ENCODE measurements around the gene CARMIL3. TPM values are rescaled to one million over a fixed set of nuclear protein-coding genes. Genes with fewer than 3 reads are reported as not detected.

CARMIL3 gene
- total RNA-seq, 1 experiment from 2014 or later: 0.33 TPM

DNA sequence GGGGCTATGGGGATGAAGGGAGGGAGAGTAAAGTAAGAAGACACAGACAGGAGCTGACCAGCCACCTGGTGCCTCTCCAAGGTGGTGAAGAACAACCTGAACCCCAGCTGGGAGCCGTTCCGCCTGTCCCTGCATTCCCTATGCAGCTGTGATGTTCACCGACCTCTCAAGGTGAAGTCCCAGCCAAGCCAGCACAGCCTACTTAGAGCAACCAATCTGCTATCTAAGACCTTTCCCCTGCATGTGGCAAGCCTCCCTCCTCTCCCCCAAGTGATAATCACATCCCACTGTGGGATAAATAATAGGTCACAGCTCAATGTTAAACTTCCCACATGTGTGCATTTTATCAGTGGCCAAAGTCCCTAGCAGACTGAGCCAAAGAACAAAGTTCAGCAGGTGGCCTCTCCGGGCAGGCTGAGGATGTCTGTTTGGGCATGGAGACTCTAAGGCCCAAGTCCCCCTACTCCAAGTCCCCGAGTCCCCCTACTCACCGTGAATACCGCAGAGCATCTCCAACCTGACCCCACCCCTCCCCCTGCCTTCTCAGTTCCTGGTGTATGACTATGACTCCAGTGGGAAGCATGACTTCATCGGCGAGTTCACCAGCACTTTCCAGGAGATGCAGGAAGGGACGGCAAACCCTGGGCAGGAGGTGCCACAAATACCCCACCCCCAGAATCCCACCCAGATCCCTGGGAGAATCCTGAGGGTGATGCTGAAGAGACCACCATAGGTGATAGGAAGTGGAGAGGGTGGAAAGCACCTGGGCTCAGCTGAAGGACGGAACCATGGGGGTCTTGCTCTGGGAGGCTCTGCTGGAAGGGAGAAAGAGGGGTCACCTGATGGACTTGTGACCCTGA lies 23.0 kb downstream of the CARMIL3 start:
- no peak overlapping the region for H3K27ac Mint-ChIP-seq (ENCODE audit: unreplicated experiment)
- no peaks in the 10 kb centered on the region for H3K36me3 Mint-ChIP-seq (ENCODE audit: insufficient read depth, unreplicated experiment)
- DNase-seq: no peak
- BruUV-seq (replicated peaks): no TSS peak
- no peak overlapping the region for H3K4me3 Mint-ChIP-seq (ENCODE audit: low read depth, unreplicated experiment)
- TF ChIP-seq, protein P1, sequence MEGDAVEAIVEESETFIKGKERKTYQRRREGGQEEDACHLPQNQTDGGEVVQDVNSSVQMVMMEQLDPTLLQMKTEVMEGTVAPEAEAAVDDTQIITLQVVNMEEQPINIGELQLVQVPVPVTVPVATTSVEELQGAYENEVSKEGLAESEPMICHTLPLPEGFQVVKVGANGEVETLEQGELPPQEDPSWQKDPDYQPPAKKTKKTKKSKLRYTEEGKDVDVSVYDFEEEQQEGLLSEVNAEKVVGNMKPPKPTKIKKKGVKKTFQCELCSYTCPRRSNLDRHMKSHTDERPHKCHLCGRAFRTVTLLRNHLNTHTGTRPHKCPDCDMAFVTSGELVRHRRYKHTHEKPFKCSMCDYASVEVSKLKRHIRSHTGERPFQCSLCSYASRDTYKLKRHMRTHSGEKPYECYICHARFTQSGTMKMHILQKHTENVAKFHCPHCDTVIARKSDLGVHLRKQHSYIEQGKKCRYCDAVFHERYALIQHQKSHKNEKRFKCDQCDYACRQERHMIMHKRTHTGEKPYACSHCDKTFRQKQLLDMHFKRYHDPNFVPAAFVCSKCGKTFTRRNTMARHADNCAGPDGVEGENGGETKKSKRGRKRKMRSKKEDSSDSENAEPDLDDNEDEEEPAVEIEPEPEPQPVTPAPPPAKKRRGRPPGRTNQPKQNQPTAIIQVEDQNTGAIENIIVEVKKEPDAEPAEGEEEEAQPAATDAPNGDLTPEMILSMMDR (IDR thresholded peaks at IDR 0.05; ENCODE audit: unreplicated experiment): no peak
- H3K9me3 Mint-ChIP-seq (ENCODE audit: low read depth, unreplicated experiment): no peaks in the 10 kb centered on the region
- peaks cover 58% of the 10 kb centered on the region for H3K27me3 Mint-ChIP-seq (ENCODE audit: unreplicated experiment)
- CTCF ChIA-PET: no interaction called here
- H3K4me1 Mint-ChIP-seq (ENCODE audit: low read depth, unreplicated experiment): no peaks in the 10 kb centered on the region
- intact Hi-C loops (cut with micrococcal nuclease; ENCODE audit: unreplicated experiment): no loop called here

DNA sequence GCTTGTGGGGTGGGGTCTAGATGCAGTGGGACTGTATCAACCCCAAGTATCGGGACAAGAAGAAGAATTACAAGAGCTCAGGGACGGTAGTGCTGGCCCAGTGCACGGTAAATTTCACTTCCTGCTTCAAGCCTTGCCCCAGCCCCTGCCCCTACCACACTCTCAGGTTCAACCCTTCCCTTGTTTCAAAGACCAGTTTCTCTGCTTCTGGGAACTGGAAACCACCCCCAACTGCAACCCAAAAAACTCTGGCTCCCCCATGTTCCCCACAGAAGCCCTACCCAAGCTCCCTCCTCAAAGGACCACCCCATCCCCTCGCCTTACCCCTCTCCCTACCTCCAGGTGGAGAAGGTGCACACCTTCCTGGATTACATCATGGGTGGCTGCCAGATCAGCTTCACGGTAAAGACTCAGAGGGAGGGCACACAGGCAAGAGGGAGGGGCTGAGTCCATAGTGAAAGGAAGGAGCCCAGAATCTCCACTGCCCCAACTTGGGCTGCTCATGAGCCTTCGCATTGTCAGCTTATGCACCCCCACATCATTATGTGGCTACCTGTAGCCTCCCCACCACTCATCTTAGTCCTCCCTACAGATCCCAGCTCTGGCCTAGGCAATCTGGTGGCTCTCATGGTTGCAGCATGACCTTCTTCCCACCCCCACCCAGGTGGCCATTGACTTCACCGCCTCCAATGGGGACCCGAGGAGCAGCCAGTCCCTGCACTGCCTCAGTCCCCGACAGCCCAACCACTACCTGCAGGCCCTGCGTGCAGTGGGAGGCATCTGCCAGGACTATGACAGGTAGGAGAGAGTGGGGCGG lies 23.9 kb downstream of the CARMIL3 start:
- Mint-ChIP-seq H3K4me3 (ENCODE audit: low read depth, unreplicated experiment) (no peak overlapping the region), H3K36me3 (ENCODE audit: insufficient read depth, unreplicated experiment) (peaks cover under 1% of the 10 kb centered on the region), H3K27me3 (ENCODE audit: unreplicated experiment) (peaks cover 51% of the 10 kb centered on the region), H3K9me3 (ENCODE audit: low read depth, unreplicated experiment) (no peaks in the 10 kb centered on the region), H3K27ac (ENCODE audit: unreplicated experiment) (no peak overlapping the region), H3K4me1 (ENCODE audit: low read depth, unreplicated experiment) (no peaks in the 10 kb centered on the region)
- intact Hi-C loops (cut with micrococcal nuclease; ENCODE audit: unreplicated experiment): no loop called here
- DNase-seq: no peak
- CTCF ChIA-PET: no interaction called here
- no TSS peak for BruUV-seq (replicated peaks)
- TF ChIP-seq, protein P1 (IDR thresholded peaks at IDR 0.05; ENCODE audit: unreplicated experiment): no peak

DNA sequence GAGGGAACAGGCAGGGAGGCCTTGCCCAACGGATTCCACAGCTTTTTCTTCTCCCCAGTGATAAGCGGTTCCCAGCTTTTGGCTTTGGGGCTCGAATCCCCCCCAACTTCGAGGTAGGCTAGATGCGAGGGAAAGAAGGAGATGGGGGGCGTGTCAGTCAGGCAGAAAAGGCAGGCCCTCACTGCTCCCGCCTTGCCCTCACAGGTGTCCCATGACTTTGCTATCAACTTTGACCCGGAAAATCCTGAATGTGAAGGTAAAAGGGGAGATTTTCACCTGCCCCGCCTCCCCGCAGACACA lies 24.4 kb downstream of the CARMIL3 start:
- CTCF ChIA-PET: no interaction called here
- intact Hi-C loops (cut with micrococcal nuclease; ENCODE audit: unreplicated experiment): no loop called here

GRCh38 chr14:24077086-24077485 lies 25.3 kb downstream of the CARMIL3 start:
- Mint-ChIP-seq H3K9me3 (ENCODE audit: low read depth, unreplicated experiment) (no peaks in the 10 kb centered on the region), H3K4me1 (ENCODE audit: low read depth, unreplicated experiment) (peaks cover 4% of the 10 kb centered on the region), H3K36me3 (ENCODE audit: insufficient read depth, unreplicated experiment) (peaks cover 9% of the 10 kb centered on the region), H3K27me3 (ENCODE audit: unreplicated experiment) (peaks cover 37% of the 10 kb centered on the region), H3K27ac (ENCODE audit: unreplicated experiment) (no peak overlapping the region), H3K4me3 (ENCODE audit: low read depth, unreplicated experiment) (no peak overlapping the region)
- TF ChIP-seq, protein P1 (IDR thresholded peaks at IDR 0.05; ENCODE audit: unreplicated experiment): no peak
- no peak for DNase-seq
- CTCF ChIA-PET: no interaction called here
- no TSS peak for BruUV-seq (replicated peaks)
- intact Hi-C loops (cut with micrococcal nuclease; ENCODE audit: unreplicated experiment): no loop called here

More for the DNA sequence above, 24.4 kb downstream of the CARMIL3 start:
- no peaks in the 10 kb centered on the region for H3K4me1 Mint-ChIP-seq (ENCODE audit: low read depth, unreplicated experiment)
- no peak overlapping the region for H3K4me3 Mint-ChIP-seq (ENCODE audit: low read depth, unreplicated experiment)
- TF ChIP-seq, protein P1 (IDR thresholded peaks at IDR 0.05; ENCODE audit: unreplicated experiment): no peak
- H3K27ac Mint-ChIP-seq (ENCODE audit: unreplicated experiment): no peak overlapping the region
- peaks cover 4% of the 10 kb centered on the region for H3K36me3 Mint-ChIP-seq (ENCODE audit: insufficient read depth, unreplicated experiment)
- H3K27me3 Mint-ChIP-seq (ENCODE audit: unreplicated experiment): peaks cover 45% of the 10 kb centered on the region
- H3K9me3 Mint-ChIP-seq (ENCODE audit: low read depth, unreplicated experiment): no peaks in the 10 kb centered on the region
- no peak for DNase-seq
- BruUV-seq (replicated peaks): no TSS peak

All from Calu3 (cell line).